ENCODE data around the gene KIF6.

- TF ChIP-seq ARNT (IDR thresholded peaks at IDR 0.05) (no peak), ZNF384 (IDR thresholded peaks at IDR 0.05) (no peak), SUZ12 (IDR thresholded peaks at IDR 0.05) (no peak), HDGF (IDR thresholded peaks at IDR 0.05; ENCODE audit: borderline replicate concordance) (no peak), SP1 (IDR thresholded peaks at IDR 0.05) (no peak), FOXM1 (IDR thresholded peaks at IDR 0.05; ENCODE audit: borderline replicate concordance) (no peak), BHLHE40 (IDR thresholded peaks at IDR 0.05; ENCODE audit: borderline replicate concordance) (no peak), NFRKB (IDR thresholded peaks at IDR 0.05) (no peak), FOXK2 (IDR thresholded peaks at IDR 0.05) (no peak)
Observed at GRCh38 chr6:39344821-39345280, 380.4 kb downstream of the KIF6 start.
